ENCODE measurements around the gene LYZ.

The LYZ gene

DNA sequence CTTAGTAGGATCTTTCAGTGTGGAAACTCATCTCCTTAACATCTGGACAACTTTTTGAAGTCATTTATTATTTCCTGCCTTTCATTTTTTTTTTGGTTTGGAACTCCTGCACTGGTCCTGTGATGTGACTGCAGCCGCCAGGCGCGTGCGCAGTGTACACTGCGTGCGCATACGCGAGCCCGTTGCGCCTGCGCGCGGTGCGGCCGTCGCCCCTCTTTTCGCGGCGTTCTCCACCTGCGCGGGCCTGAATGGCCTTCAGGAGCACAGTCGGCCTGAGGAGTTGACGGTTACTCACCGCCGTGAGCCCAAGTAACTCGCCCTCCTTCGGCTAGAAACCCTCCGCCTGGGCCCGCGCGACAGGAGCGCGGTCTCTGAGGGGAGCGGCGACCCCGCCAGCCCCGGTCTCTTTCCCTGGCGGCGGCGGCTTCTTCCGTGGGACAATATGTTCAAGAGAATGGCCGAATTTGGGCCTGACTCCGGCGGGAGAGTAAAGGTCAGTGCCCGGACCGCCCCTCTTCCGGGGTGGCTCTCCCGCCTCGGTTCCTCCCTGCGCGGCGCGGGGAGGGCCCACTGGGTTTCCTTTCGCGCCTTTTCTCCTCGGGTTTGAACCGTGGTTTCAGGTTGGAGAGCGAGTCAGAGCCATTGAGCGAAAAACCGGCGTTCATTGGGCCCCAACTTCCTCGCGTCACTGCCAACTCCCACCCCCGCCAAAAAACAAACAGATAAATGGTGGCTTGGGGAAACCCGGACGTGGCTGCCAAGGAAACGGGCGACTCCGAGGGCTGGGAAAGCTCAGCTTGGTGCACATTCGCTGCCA lies 11.6 kb downstream of the LYZ start, which contains the start of gene YEATS4:
Gene YEATS4 (plus strand): TSS at position 213 of the 817 bp plus-strand sequence. CDS start 230 bp downstream, at position 443.
- TF ChIP-seq, protein P1, sequence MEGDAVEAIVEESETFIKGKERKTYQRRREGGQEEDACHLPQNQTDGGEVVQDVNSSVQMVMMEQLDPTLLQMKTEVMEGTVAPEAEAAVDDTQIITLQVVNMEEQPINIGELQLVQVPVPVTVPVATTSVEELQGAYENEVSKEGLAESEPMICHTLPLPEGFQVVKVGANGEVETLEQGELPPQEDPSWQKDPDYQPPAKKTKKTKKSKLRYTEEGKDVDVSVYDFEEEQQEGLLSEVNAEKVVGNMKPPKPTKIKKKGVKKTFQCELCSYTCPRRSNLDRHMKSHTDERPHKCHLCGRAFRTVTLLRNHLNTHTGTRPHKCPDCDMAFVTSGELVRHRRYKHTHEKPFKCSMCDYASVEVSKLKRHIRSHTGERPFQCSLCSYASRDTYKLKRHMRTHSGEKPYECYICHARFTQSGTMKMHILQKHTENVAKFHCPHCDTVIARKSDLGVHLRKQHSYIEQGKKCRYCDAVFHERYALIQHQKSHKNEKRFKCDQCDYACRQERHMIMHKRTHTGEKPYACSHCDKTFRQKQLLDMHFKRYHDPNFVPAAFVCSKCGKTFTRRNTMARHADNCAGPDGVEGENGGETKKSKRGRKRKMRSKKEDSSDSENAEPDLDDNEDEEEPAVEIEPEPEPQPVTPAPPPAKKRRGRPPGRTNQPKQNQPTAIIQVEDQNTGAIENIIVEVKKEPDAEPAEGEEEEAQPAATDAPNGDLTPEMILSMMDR (IDR thresholded peaks at IDR 0.05; ENCODE audit: extremely low read depth, missing control alignments): no peak
- peak; percentile 90 for DNase-seq (ENCODE audit: low spot score)

DNA sequence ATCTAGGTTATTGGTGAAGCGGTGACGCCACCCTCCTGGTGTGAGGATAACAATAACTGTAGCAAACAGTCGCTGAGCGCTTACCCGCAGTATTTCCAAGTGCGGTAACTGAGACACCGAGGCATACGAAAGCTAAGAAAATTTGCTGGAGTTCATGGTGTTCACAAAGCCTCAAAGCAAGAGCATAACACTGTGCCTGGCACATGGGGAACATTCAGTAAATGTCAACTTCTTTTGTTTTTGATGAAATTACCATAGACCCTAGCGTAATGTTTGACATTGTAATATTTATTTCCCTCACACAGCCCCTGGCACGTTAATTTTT lies 12.1 kb downstream of the LYZ start:
- TF ChIP-seq, protein P1 (IDR thresholded peaks at IDR 0.05; ENCODE audit: extremely low read depth, missing control alignments): no peak
- no peak for DNase-seq (ENCODE audit: low spot score)

DNA sequence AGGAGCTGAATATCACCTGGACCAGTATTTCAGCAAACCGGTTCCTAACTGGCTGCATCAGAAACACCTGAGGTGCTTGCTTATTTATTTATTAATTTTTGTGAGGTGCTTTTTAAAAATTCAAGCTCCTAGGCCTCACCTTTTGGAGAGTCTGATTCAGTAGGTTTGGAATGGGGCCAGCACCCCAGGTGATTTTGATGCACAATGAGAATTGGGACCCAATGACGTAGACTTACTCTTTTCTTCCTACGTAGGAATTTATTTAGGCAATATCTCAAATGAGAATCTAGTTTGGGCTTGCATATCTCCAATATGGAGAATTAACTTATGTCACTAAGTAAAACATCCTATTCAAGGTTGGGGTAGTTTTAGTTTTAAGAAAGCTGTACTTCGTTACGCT lies 18.6 kb downstream of the LYZ start:
- TF ChIP-seq, protein P1 (IDR thresholded peaks at IDR 0.05; ENCODE audit: extremely low read depth, missing control alignments): no peak

DNA sequence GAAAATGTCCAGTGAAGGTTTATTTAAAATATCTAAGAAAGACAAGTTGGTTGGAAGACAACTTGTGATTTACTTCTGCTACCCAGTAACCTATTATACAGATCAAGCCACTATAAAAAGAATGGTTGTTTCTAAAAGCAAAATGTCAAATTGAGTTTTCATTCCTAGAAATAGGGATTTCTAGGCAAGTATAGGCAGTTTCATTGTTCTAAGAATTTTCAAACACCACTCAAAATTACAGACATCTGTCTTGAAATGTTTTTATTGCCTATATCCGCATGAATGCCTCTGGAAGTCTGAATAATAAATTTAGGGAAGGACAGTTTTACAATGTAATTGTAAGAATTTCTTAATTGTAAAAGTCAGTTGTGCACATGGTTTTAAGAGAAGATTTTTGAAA lies 20.0 kb downstream of the LYZ start:
- DNase-seq (ENCODE audit: low spot score): no peak
- TF ChIP-seq, protein P1 (IDR thresholded peaks at IDR 0.05; ENCODE audit: extremely low read depth, missing control alignments): no peak

More for the DNA sequence above, 18.6 kb downstream of the LYZ start:
- DNase-seq (ENCODE audit: low spot score): no peak

DNA sequence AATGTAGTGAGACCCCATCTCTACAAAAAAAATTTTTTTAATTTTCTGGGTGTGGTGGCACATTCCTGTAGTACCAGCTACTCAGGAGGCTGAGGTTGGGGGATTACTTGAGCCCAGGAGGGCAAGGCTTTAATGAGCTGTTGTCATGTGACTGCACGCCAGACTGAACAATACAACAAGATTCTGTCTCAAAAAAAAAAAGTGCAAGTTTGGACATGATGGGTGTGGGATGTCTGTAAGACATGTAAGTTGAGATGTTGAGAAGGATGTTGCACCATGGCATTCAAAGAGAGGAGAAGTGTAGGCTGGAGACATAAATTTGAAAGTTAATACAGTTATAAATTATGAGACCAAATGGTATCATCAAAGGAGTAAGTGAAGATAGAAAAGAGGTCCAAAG lies 34.9 kb downstream of the LYZ start:
- TF ChIP-seq, protein P1 (IDR thresholded peaks at IDR 0.05; ENCODE audit: extremely low read depth, missing control alignments): no peak
- DNase-seq (ENCODE audit: low spot score): no peak

DNA sequence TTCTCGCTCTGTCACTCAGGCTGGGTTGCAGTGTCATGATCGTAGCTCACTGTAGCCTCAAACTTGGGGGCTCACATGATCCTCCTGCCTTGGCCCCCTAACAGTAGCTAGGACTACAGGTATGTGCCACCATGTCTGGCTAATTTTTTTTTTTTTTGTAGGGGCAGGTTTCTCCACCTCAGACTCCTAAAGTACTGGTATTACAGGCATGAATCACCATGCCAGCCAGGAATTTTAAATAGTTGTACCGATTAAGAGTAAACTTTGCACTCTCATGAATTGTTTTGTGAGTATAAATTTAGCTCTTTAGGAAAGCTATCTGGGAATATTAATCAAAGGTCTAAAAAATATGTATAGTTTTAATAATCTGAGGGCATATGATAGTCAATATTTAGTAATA lies 36.9 kb downstream of the LYZ start:
- TF ChIP-seq, protein P1 (IDR thresholded peaks at IDR 0.05; ENCODE audit: extremely low read depth, missing control alignments): no peak
- DNase-seq (ENCODE audit: low spot score): no peak

DNA sequence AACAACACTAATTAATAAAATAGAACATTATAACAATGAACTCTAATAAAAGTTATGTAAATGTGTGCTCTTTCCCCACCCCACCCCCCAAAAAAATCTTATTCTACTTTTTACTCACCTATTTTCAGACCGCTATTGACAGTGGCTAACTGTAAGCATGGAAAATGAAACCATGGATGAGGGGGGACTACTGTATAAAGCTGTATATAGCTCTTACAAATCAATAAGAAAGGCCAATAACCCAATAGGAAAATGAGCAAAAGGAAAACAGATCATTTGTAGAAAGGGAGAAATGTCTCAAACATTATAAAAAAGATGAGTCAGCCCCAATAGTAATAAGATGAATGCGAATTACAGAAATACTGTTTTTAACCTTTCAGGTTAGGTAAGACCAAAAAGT lies 38.7 kb downstream of the LYZ start:
- TF ChIP-seq, protein P1 (IDR thresholded peaks at IDR 0.05; ENCODE audit: extremely low read depth, missing control alignments): no peak
- DNase-seq (ENCODE audit: low spot score): no peak

All from GM20000 (cell line).